Bronchial epithelial cell (primary cell): ENCODE results near the gene CCSAP. TPM values are rescaled to one million over a fixed set of nuclear protein-coding genes. Genes with fewer than 3 reads are reported as not detected.

Experiments
- DNase-seq: peaks from one replicate; pipeline ENCODE4 v3.0.0-alpha.2; 2010; ENCODE audit warnings: low read depth
- FAIRE-seq: peaks from 2 replicates; lab custom pipeline; 2011; peaks lifted over from hg19 to GRCh38; lab: Jason Lieb, UNC
- H3K27me3 ChIP-seq: 2 replicates; pipeline ENCODE4 v1.5.1; 2011; ENCODE audit warnings: low read length; ENCODE audit not compliant: control insufficient read depth, insufficient read depth
- H3K36me3 ChIP-seq: 2 replicates; pipeline ENCODE4 v1.5.1; 2011; ENCODE audit warnings: low read length; ENCODE audit not compliant: control insufficient read depth, insufficient read depth
- H3K4me3 ChIP-seq: 2 replicates; pipeline ENCODE4 v1.5.1; 2011; ENCODE audit warnings: mild to moderate bottlenecking, low read depth, low read length, control low read depth
- total RNA-seq: library from RNA; depleted of rRNA; stranded (reverse); fragments of >200 nt; gene quantifications from 2 replicates; pipeline ENCODE4 v1.2.1, GENCODE V29; 2014
- TF ChIP-seq, protein P1 (sequence below): IDR thresholded peaks from 2 replicates; pipeline ENCODE4 v1.5.1; 2011; ENCODE audit warnings: mild to moderate bottlenecking, moderate library complexity, low read length, control low read depth, inconsistent platforms; ENCODE audit not compliant: insufficient read depth, severe bottlenecking

The CCSAP gene
- total RNA-seq, 1 donor from 2014 or later, result 7.6 TPM

DNA sequence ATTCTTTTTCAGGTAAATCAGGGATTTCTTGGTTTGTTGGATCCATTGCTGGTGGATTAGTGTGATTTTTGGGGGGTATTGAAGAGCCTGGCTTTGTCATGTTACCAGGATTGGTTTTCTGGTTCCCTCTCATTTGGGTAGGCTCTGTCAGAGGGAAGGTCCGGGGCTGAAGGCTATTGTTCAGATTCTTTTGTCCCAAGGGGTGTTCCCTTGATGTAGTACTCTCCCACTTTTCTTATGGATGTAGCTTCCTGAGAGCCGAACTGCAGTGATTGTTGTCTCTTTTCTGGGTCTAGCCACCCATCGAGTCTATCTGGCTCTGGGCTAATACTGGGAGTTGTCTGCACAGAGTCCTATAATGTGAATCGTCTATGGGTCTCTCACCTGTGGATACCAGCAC lies 17.6 kb upstream of the CCSAP start:
- H3K36me3 ChIP-seq, result no peaks in the 10 kb centered on the region
- DNase-seq (no peak), FAIRE-seq (no peak)
- H3K4me3 ChIP-seq, result no peak overlapping the region
- TF ChIP-seq, protein P1, sequence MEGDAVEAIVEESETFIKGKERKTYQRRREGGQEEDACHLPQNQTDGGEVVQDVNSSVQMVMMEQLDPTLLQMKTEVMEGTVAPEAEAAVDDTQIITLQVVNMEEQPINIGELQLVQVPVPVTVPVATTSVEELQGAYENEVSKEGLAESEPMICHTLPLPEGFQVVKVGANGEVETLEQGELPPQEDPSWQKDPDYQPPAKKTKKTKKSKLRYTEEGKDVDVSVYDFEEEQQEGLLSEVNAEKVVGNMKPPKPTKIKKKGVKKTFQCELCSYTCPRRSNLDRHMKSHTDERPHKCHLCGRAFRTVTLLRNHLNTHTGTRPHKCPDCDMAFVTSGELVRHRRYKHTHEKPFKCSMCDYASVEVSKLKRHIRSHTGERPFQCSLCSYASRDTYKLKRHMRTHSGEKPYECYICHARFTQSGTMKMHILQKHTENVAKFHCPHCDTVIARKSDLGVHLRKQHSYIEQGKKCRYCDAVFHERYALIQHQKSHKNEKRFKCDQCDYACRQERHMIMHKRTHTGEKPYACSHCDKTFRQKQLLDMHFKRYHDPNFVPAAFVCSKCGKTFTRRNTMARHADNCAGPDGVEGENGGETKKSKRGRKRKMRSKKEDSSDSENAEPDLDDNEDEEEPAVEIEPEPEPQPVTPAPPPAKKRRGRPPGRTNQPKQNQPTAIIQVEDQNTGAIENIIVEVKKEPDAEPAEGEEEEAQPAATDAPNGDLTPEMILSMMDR, result no peak
- H3K27me3 ChIP-seq, result no peaks in the 10 kb centered on the region

DNA sequence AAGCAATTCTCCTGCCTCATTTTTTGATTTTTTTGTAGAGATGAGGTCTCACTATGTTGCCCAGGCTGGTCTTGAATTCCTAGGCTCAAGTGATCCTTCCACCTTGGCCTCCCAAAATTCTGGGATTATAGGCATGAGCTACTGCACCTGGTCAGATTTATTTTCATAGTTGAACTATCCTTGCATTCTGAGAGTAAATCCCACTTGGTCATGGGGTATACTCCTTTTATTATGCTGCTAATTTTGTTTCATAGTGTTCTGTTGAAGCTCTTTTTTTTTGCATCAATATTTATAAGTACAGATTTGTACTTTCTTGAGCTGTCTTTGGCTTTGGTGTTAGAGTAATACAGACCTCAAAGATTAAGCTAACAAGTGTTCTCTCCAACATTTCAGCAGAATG lies 12.8 kb upstream of the CCSAP start:
- Histone ChIP-seq H3K27me3 (no peaks in the 10 kb centered on the region), H3K4me3 (no peak overlapping the region), H3K36me3 (no peaks in the 10 kb centered on the region)
- FAIRE-seq (no peak), DNase-seq (no peak)
- TF ChIP-seq, protein P1, result no peak

DNA sequence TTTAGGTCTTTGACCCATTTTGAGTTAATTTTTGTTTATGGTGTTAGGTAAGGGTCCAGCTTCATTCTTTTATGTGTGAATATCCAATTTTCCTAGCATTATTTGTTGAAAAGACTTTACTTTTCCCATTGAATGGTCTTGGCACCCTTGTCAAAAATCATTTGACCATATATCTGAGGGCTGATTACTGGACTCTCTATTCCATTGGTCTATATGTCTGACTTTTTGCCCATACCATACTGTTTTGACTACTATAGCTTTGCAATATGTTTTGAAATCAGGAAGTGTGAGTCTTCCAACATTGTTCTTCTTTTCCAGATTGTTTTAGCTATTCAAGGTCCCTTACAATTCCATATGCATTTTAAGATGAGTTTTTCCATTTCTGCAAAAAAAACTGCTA lies 11.4 kb upstream of the CCSAP start:
- Histone ChIP-seq H3K36me3 (no peaks in the 10 kb centered on the region), H3K4me3 (no peak overlapping the region), H3K27me3 (no peaks in the 10 kb centered on the region)
- TF ChIP-seq, protein P1, result no peak
- DNase-seq (no peak), FAIRE-seq (no peak)

DNA sequence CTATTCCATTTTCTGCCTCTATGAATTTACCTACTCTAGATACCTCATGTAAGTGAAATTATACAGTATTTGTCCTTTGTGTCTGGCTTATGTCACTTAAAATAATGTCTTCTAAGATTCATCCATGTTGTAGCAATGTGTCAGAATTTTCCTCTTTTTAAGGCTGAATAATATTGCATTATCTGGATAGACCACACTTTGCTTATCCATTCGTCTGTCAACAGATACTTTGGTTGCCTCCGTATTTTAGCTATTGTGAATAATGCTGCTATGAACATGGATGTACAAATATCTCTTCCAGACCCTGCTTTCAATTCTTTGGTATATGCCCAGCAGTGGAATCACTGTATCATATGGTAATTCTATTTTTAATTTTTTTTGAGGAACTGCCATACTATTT lies 10.1 kb upstream of the CCSAP start:
- no peaks in the 10 kb centered on the region for H3K27me3 ChIP-seq
- FAIRE-seq (no peak), DNase-seq (no peak)
- H3K4me3 ChIP-seq, result no peak overlapping the region
- TF ChIP-seq, protein P1, result no peak
- no peaks in the 10 kb centered on the region for H3K36me3 ChIP-seq

DNA sequence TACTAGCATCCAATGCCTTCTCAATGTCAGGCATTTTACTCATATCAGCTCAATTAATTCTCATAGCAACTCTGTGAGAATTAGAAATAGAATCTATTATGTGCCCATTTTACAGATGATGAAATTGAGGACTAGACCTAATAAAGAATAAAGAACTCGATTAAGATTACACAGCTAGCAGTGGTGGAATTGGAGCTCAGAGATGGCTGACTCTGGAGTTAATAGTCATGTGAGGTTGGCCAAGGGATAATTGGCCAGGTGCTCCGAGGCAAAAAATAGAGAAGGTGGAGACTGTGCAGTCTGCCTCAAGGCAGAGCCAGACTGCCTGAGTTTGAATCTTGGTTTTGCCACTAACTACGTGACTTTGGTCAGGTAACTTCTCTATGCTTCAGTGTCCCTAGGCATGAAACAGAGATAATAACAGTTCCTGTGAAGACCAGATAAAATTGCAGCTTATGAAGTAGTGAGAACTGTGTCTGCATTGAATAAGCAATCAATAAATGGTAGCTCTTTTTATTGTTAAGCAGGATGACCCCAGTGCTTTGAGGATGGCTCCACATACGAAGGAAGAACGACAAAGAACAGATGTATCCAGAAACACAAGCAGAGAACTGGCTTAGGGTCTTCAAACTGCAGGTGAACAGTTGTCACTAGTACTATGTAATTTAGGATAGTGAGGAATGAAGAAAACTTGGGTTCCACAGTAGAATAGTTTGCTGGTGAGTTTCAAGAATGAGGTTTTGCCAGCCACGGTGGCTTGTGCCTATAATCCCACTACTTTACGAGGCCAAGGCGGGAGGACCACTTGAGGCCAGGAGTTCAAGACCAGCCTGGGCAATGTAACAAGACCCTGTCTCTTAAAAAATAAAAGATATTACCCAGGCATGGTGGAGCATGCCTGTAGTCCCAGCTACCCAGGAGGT lies 6.9 kb upstream of the CCSAP start:
- no peak for FAIRE-seq
- Histone ChIP-seq H3K4me3 (no peak overlapping the region), H3K27me3 (peaks cover 2% of the 10 kb centered on the region), H3K36me3 (no peaks in the 10 kb centered on the region)
- TF ChIP-seq, protein P1, result no peak
- DNase-seq, result no peak
